ENCODE results near the gene ANKLE2. TPM values are rescaled to one million over a fixed set of nuclear protein-coding genes. Genes with fewer than 3 reads are reported as not detected.
"Not testable (repeated sequence)": the region's sequence is repeated elsewhere in the genome, so short reads cannot be mapped to it uniquely, and the experiment has no call there.

The ANKLE2 gene
- total and polyA plus RNA-seq, 8 donors, result 20.0 to 39.6 (median 23.6) TPM

DNA sequence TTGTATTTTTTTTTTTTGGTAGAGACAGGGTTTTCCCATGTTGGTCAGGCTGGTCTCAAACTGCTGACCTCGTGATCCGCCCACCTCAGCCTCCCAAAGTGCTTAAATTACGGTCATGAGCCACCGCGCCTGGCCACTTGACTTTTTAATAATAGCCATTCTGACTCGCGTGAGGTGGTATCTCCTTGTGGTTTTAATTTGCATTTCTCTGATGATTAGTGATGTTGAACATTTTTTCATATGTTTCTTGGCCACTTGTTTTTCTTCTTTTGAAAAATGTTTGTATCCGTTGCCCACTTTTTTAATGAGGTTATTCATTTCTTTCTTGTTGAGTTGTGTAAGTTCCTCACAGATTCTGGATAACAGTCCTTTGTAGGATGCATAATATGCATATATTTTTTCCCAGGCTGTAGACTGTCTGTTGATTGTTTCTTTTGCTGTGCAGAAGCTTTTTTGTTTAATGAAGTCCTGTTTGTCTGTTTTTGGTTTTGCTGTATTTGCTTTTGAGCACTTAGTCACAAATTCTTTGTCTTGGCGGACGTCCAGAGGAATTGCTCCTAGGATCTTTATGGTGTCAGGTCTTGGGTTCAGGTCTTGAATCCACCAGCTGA, 61.3 kb downstream of the ANKLE2 start:
- no peak overlapping the region for H3K4me3 ChIP-seq
- no peak for ATAC-seq
- H3K27ac ChIP-seq, result no peak overlapping the region
- intact Hi-C loops (cut with DNase I), result no loop called here
- no peak for DNase-seq
- TF ChIP-seq, protein P1, sequence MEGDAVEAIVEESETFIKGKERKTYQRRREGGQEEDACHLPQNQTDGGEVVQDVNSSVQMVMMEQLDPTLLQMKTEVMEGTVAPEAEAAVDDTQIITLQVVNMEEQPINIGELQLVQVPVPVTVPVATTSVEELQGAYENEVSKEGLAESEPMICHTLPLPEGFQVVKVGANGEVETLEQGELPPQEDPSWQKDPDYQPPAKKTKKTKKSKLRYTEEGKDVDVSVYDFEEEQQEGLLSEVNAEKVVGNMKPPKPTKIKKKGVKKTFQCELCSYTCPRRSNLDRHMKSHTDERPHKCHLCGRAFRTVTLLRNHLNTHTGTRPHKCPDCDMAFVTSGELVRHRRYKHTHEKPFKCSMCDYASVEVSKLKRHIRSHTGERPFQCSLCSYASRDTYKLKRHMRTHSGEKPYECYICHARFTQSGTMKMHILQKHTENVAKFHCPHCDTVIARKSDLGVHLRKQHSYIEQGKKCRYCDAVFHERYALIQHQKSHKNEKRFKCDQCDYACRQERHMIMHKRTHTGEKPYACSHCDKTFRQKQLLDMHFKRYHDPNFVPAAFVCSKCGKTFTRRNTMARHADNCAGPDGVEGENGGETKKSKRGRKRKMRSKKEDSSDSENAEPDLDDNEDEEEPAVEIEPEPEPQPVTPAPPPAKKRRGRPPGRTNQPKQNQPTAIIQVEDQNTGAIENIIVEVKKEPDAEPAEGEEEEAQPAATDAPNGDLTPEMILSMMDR (IDR thresholded peaks at IDR 0.05), result no peak
- H3K36me3 ChIP-seq, result peaks cover 0 to 13% (median 0%) of the 10 kb centered on the region in 3 donors
- H3K9me3 ChIP-seq, result no peaks in the 10 kb centered on the region
- H3K27me3 ChIP-seq, result no peaks in the 10 kb centered on the region
- no peak for FAIRE-seq
- peaks cover 0 to 3% (median 0%) of the 10 kb centered on the region in 3 donors for H3K4me1 ChIP-seq
- WGBS, 2 donors, result 93 to 95% methylated on average over 10 of the region's 10 CpGs

DNA sequence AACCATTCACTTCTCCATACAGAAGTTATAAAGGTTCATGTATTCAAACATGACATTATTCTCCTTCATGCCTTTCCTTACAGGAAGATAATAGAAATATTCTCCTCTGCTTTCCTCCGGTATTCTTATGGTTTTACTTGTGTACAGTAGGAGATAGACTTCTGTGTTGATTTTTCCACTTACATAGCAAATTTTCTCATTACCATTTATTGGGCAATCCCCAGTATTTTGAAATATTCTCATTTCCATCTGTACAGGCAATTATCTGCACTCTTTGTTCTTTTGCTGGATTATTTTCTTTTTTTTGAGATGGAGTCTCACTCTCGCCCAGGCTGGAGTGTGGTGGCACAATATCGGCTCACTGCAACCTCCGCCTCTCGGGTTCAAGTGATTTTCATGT, 63.3 kb downstream of the ANKLE2 start:
- H3K36me3 ChIP-seq, result peaks cover 0 to 13% (median 0%) of the 10 kb centered on the region in 3 donors
- FAIRE-seq (no peak), ATAC-seq (no peak), DNase-seq (no peak)
- no peaks in the 10 kb centered on the region for H3K27me3 ChIP-seq
- WGBS, 2 donors, result 77 to 85% methylated on average over 5 of the region's 5 CpGs
- H3K27ac ChIP-seq, result no peak overlapping the region
- no peaks in the 10 kb centered on the region for H3K9me3 ChIP-seq
- no peak overlapping the region for H3K4me3 ChIP-seq
- TF ChIP-seq, protein P1 (IDR thresholded peaks at IDR 0.05), result no peak
- H3K4me1 ChIP-seq, result peaks cover 0 to 3% (median 0%) of the 10 kb centered on the region in 3 donors
- intact Hi-C loops (cut with DNase I), result no loop called here

DNA sequence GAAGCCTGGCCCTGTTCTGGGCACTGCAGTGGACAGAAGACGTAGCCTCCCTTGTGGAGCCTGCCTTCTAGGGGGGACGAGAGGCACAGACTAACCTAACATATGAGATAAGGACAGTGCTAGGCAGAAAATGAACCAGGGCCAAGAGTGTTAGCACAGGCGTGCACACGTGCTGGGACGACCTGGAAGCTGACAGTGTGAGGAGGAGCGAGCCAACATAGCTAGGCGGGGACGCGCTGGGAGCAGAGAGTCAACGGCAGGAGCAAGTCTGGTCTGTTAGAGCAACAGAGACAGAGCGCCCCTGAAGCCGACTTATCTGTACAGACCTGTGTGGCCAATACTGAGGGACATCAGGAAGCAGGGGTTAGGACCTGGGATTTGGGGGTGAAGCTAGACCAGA, 66.2 kb downstream of the ANKLE2 start:
- 77 to 84% methylated on average over 12 of the region's 12 CpGs for WGBS, 2 donors

DNA sequence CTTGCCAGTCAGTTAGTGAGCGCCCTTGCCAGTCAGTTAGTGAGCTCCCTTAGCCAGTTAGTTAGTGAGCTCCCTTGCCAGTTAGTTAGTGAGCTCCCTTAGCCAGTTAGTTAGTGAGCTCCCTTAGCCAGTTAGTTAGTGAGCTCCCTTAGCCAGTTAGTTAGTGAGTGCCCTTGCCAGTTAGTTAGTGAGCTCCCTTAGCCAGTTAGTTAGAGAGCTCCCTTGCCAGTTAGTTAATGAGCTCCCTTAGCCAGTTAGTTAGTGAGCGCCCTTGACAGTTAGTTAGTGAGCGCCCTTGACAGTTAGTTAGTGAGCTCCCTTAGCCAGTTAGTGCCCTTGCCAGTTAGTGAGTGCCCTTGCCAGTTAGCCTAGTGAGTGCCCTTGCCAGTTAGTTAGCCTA, 66.7 kb downstream of the ANKLE2 start:
- H3K27me3 ChIP-seq; H3K4me1 ChIP-seq; intact Hi-C loops (cut with DNase I); H3K27ac ChIP-seq; DNase-seq; ATAC-seq; FAIRE-seq; H3K4me3 ChIP-seq; H3K9me3 ChIP-seq: not testable (repeated sequence)
- peaks cover 0 to 13% (median 0%) of the 10 kb centered on the region in 3 donors for H3K36me3 ChIP-seq
- 92 to 98% methylated on average over 3 of the region's 3 CpGs for WGBS, 2 donors

More for the DNA sequence above, 66.2 kb downstream of the ANKLE2 start:
- DNase-seq, result no peak
- Histone ChIP-seq H3K4me1 (peaks cover 0 to under 1% (median 0%) of the 10 kb centered on the region in 3 donors), H3K9me3 (no peaks in the 10 kb centered on the region), H3K36me3 (peaks cover 0 to 13% (median 0%) of the 10 kb centered on the region in 3 donors), H3K27ac (no peak overlapping the region), H3K4me3 (no peak overlapping the region), H3K27me3 (no peaks in the 10 kb centered on the region)
- intact Hi-C loops (cut with DNase I), result no loop called here
- TF ChIP-seq, protein P1 (IDR thresholded peaks at IDR 0.05), result no peak
- peak in 1 of 4 donors; percentile 36 for ATAC-seq
- FAIRE-seq, result no peak

DNA sequence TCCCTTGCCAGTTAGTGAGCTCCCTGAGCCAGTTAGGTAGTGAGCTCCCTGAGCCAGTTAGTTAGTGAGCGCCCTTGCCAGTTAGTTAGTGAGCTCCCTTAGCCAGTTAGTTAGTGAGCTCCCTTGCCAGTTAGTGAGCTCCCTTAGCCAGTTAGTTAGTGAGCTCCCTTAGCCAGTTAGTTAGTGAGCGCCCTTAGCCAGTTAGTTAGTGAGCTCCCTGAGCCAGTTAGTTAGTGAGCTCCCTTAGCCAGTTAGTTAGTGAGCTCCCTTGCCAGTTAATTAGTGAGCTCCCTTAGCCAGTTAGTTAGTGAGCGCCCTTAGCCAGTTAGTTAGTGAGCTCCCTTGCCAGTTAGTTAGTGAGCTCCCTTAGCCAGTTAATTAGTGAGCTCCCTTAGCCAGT, 69.6 kb downstream of the ANKLE2 start:
- H3K9me3 ChIP-seq; H3K4me1 ChIP-seq; H3K27ac ChIP-seq; H3K36me3 ChIP-seq; H3K4me3 ChIP-seq; intact Hi-C loops (cut with DNase I); FAIRE-seq; ATAC-seq; DNase-seq; H3K27me3 ChIP-seq: not testable (repeated sequence)
- whole genome bisulfite sequencing, 2 donors, result 88 to 97% methylated on average over 3 of the region's 3 CpGs

DNA sequence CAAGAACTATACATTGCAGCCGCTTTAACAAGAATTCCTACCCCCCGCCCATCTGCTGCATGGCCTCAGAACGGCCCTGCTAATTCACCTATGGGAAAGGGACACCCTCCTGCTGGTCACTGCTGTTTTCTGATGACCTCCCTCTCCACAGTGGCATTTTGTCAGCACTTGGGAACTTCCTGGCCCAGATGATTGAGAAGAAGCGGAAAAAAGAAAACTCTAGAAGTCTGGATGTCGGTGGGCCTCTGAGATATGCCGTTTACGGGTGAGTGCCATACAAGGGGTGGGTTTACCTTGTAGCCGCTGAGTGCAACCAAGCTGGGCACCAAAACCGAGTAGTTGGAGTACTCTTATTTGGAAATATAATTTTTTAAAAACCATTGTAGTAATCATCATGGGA, 71.5 kb downstream of the ANKLE2 start:
- H3K4me3 ChIP-seq, result no peak overlapping the region
- 92% methylated on average over 9 of the region's 9 CpGs for WGBS, 2 donors
- FAIRE-seq, result no peak
- H3K4me1 ChIP-seq, result peaks cover 0 to 2% (median 0%) of the 10 kb centered on the region in 3 donors
- ATAC-seq, result no peak
- DNase-seq, result no peak
- no peak overlapping the region for H3K27ac ChIP-seq
- H3K27me3 ChIP-seq, result no peaks in the 10 kb centered on the region
- H3K9me3 ChIP-seq, result no peaks in the 10 kb centered on the region
- TF ChIP-seq, protein P1 (IDR thresholded peaks at IDR 0.05), result no peak
- H3K36me3 ChIP-seq, result no peaks in the 10 kb centered on the region
- intact Hi-C loops (cut with DNase I), result no loop called here

All from pancreas (tissue), 10 donors.